SHP77 treated with DMSO at 0.1 percent for 48 hours (cell line): ENCODE data around the gene GPR52.
A peak's percentile ranks its signal among the peaks of the same experiment; 100 is the strongest.
"Not testable (repeated sequence)": the region's sequence is repeated elsewhere in the genome, so short reads cannot be mapped to it uniquely, and the experiment has no call there.

Experiments
- DNase-seq: peaks from one replicate; lab custom pipeline; 2025; lab: John Stamatoyannopoulos, UW

The GPR52 gene

DNA sequence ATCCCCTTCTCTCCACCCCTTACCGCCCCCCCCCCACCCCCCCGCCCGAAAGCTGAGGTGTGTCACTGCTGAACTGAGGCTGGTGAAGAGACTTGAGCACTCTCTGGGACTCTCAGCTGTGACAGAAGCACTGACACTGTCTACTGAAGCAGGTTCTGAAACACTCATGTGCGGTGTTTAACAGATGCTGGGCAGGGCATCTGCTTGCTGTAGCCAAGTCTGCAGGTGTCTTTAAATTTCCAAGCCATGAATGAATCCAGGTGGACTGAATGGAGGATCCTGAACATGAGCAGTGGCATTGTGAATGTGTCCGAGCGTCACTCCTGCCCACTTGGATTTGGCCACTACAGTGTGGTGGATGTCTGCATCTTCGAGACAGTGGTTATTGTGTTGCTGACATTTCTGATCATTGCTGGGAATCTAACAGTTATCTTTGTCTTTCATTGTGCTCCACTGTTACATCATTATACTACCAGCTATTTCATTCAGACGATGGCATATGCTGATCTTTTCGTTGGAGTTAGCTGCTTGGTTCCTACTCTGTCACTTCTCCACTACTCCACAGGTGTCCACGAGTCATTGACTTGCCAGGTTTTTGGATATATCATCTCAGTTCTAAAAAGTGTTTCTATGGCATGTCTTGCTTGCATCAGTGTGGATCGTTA, at the start of gene GPR52:
Gene GPR52, plus strand, starts transcription at position 99 of the 665 bp plus-strand sequence. Its CDS starts 148 bp downstream, at position 247.
- DNase-seq, result no peak

DNA sequence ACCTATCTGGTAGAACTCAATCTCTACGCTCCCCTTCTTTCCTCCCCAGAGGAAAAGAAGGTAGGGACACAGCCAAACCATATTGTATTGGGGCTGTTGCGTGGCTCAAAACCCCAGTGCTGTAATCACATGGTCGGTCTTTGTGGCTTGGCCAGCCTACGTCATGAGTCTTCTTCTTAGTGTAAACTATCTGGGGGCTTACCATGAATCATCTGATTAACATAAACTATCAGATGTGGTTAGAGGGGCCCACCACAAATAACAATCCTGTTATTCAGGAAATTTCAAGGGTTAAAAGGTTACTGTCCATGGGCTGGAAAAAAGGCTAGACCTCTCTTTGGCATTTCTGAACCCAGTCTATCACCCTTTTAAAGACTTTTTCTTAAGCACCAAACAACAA, 49.5 kb upstream of the GPR52 start:
- no peak for DNase-seq

DNA sequence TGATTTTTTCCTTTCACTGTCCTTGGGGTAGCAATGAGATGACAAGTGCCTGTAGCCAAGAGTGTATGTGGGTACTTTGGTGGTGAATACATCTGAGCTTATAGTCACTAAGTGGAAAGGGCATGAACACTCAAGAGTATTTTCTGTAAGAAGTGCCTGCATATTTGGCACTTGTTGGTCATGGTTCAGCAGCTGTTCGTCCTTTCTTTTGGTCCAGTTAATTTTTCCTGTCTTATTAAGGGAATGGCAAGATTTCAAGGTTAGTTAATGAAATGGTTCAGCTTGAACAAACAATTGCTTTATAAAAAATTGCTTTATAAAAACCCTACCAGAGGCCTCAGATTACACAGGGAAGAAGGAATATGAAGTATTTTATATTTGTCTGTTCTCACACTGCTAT, 48.6 kb upstream of the GPR52 start:
- no peak for DNase-seq

DNA sequence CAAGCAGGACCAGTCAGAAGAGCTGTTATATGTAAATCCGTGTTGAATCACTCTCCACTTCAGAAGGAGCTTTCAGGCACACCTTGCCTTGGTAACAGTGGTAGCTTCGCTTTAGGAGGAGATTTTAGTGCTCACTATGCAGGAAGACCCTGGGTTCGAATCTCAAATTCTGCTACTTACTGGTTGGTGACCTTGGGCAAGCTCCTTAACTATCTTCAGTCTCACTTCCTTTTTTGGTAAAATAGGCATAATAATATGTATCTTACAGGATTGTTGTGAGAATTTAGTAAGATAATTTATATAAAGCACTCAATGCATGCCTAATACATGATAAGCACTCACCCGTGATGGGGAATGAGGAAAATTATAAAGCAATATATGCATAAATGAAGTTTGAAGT, 46.7 kb upstream of the GPR52 start:
- DNase-seq, result no peak

DNA sequence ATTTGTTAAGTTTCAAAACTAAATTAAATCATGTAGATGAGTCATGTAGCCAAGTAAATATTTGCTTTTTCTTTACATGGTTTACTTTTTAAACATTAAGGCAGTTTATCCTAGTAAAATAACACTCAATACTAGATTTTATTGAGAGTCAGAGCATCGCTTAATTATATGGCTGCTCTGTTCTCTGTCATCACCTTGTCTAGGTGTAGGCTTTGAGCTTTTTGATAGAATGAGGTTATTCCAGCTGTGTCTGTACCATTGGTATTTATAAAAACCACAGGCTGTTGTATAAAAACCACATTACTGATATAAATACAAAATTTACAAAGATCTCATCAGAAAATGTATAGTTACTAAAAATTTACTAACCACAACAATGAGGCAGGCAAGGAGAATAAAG, 42.5 kb upstream of the GPR52 start:
- DNase-seq, result peak; percentile 17

- DNase-seq, result no peak
These were observed 41.3 kb upstream of the GPR52 start for GRCh38 chr1:174406421-174406820.

DNA sequence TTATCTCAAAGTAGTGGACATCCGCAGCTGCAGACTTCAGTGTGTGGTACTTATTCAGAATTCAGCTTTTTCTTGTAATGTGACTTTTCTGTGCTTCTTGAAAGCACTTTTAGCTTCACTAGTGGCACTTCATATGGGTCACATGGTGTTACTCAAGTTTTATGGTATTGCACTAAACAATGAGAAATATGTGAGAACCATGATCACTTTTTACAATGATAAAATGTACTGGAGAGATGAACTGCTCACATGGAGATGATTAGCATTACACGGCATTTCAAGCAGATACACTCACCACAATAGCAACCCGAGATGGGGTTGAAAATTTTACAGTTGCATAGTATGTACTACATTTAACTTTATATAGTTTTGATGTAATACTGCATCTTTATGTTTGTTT, 40.1 kb upstream of the GPR52 start:
- no peak for DNase-seq

DNA sequence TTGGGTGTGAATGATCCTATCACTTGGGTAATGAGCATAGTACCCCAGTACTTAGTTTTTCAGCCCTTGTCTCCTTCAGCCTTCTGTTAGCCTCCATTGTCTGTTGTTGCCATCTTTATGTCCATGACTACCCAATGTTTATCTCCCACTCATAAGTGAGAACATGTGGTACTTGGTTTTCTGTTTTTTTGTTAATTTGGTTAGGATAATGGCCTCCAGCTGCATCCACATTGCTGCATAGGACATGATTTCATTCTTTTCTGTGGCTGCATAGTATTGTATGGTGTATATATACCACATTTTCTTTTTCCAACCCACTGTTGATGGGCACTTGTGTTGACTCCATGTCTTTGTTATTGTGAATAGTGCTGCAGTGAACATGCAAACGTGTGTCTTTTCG, 39.6 kb upstream of the GPR52 start:
- DNase-seq, result no peak

DNA sequence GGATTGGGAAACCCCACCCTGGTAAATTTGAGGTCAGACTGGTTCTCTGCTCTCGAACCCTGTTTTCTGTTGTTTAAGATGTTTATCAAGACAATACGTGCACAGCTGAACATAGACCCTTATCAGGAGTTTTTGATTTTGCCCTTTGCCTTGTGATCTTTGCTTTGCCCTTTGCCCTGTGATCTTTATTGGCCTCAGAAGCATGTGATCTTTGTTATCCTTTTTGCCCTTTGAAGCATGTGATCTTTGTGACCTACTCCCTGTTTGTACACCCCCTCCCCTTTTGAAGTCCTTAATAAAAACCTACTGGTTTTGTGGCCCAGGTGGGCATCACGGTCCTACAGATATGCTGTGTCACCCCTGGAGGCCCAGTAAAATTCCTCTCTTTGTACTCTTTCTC, 38.0 kb upstream of the GPR52 start:
- not testable (repeated sequence) for DNase-seq

DNA sequence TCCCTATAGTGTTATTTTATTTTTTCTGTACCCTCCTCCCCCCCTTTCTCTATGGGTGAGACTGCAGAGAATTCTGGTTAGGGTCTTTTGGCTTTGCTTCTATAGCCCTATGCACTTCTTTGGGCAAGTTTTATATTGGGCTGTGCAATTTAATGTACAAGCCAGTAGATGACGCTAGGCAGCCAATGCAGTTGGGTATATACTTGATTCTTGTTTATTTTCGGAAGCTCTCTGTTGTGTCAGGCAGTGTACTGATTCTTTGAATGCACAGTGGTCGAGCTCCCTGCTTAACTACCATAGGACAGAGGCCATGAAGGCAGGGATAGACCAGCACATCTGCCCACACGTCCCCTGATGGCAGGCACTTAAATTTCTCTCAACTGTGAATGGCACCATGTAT, 34.1 kb upstream of the GPR52 start:
- no peak for DNase-seq

- no peak for DNase-seq
These were observed 33.6 kb upstream of the GPR52 start for GRCh38 chr1:174414203-174414602.

- no peak for DNase-seq
These were observed 32.3 kb upstream of the GPR52 start for GRCh38 chr1:174415506-174415905.

DNA sequence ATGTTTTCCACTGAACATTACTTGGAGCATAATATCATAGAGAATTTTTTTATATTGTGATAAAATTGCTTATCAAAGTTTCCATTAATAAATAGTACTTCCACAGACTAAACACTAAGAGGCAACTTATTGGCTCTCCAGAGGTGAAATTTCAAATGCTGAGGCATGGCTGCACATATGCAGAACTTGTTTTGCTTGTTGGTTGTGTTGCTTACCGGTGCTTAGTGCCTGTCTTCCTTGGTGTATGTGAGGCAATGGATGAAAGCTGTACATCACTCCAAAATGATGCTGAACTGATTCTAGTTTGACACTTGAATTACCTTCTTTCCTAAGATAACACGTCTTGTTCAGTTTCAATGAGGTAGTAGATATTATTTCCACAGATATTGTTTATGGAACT, 29.8 kb upstream of the GPR52 start:
- no peak for DNase-seq

GRCh38 chr1:174425121-174425520, 22.6 kb upstream of the GPR52 start:
- DNase-seq, result no peak

- DNase-seq, result no peak
These were observed 21.6 kb upstream of the GPR52 start for GRCh38 chr1:174426153-174426552.

DNA sequence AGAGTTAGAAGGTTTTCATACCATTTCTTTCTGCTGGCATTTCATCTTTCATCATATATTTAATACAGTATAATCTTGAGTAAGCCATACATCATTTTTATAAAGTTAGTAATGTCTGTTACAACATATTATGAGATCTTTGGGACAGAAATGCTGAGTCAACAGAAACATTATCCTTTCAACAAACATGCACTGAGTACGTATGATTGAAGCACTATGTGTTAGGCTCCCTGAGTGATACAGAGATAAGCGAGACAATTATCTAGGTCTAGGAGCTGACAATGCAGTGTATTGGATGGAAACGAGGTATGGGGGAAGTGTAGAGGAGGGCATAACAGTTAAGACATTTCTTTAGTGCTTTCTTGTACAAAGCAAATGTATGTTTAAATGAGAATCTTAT, 19.7 kb upstream of the GPR52 start:
- no peak for DNase-seq

DNA sequence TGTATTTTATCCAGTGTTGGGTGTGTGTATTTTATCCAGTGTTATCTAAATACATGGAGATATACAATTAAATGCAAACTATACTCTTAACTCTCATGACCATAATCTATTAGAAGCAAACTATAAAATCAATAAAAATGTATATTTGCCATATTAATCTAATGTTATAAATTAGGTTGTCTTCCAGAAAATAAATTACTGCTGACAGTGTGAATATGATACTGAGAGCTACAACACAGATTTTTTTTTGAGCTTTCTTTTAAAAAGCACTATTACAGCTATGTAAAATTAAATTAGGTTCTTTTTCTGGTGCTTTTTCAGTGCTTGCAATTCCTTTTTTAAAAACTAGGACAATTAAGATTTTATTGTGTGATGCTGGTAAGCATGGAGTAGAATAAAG, 19.0 kb upstream of the GPR52 start:
- DNase-seq, result no peak

GRCh38 chr1:174433451-174433850, 14.3 kb upstream of the GPR52 start:
- DNase-seq, result no peak

GRCh38 chr1:174445351-174445750, 2.4 kb upstream of the GPR52 start:
- DNase-seq, result no peak

GRCh38 chr1:174445817-174446216, 1.9 kb upstream of the GPR52 start:
- no peak for DNase-seq

DNA sequence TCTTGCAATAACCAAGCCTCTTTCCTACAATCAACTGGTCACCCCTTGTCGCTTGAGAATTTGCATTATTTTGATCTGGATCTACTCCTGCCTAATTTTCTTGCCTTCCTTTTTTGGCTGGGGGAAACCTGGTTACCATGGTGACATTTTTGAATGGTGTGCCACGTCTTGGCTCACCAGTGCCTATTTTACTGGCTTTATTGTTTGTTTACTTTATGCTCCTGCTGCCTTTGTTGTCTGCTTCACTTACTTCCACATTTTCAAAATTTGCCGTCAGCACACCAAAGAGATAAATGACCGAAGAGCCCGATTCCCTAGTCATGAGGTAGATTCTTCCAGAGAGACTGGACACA, 743 bp downstream of the GPR52 start:
- DNase-seq, result no peak

GRCh38 chr1:174448974-174449373, 1.2 kb downstream of the GPR52 start:
- no peak for DNase-seq

- no peak for DNase-seq
These were observed 3.6 kb downstream of the GPR52 start for GRCh38 chr1:174451408-174451807.

- DNase-seq, result no peak
These were observed 18.1 kb downstream of the GPR52 start for GRCh38 chr1:174465855-174466254.

DNA sequence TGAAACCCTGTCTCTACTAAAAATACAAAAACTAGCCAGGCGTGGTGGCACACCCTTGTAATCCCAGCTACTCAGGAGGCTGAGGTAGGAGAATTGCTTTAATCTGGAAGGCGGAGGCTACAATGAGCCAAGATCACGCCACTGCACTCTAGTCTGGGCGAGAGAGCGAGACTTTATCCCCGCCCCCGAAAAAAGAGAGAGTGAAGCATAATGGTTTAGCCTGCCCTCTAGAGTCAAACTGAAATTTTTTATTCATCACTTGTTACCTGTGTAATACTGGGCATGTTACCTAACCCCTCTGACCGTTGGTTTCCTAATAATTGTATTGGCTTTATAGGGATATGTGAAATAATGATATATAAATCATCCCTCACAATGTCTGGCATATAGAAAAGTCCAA, 18.8 kb downstream of the GPR52 start:
- DNase-seq, result no peak
